ENCODE data around the gene MUC2.

MUC2 gene

GRCh38 chr11:1099519-1100355, 25.1 kb downstream of the MUC2 start:
- no peak for DNase-seq (ENCODE audit: low read depth)
- TF ChIP-seq CTCF (IDR thresholded peaks at IDR 0.05; ENCODE audit: insufficient read depth, low read depth, low read length, missing control alignments), result no peak
- no peak overlapping the region for H3K4me3 ChIP-seq (ENCODE audit: low read depth, low read length)

GRCh38 chr11:1100417-1101245, 26.0 kb downstream of the MUC2 start:
- TF ChIP-seq CTCF (IDR thresholded peaks at IDR 0.05; ENCODE audit: insufficient read depth, low read depth, low read length, missing control alignments), result no peak
- DNase-seq (ENCODE audit: low read depth), result no peak
- no peak overlapping the region for H3K4me3 ChIP-seq (ENCODE audit: low read depth, low read length)

GRCh38 chr11:1101318-1102089, 26.8 kb downstream of the MUC2 start:
- no peak for TF ChIP-seq CTCF (IDR thresholded peaks at IDR 0.05; ENCODE audit: insufficient read depth, low read depth, low read length, missing control alignments)
- no peak overlapping the region for H3K4me3 ChIP-seq (ENCODE audit: low read depth, low read length)
- DNase-seq (ENCODE audit: low read depth), result no peak

- H3K4me3 ChIP-seq (ENCODE audit: low read depth, low read length), result no peak overlapping the region
- no peak for DNase-seq (ENCODE audit: low read depth)
- TF ChIP-seq CTCF (IDR thresholded peaks at IDR 0.05; ENCODE audit: insufficient read depth, low read depth, low read length, missing control alignments), result no peak
These were observed 27.7 kb downstream of the MUC2 start for GRCh38 chr11:1102221-1102971.

- DNase-seq (ENCODE audit: low read depth), result no peak
These were observed 28.3 kb downstream of the MUC2 start for GRCh38 chr11:1102996-1103395.

More at GRCh38 chr11:1102996-1103395, 28.3 kb downstream of the MUC2 start:
- H3K4me3 ChIP-seq (ENCODE audit: low read depth, low read length), result no peak overlapping the region
- TF ChIP-seq CTCF (IDR thresholded peaks at IDR 0.05; ENCODE audit: insufficient read depth, low read depth, low read length, missing control alignments), result no peak
